ENCODE results near the gene GABPB2. TPM values are rescaled to one million over a fixed set of nuclear protein-coding genes. Genes with fewer than 3 reads are reported as not detected.
A peak's percentile ranks its signal among the peaks of the same experiment; 100 is the strongest.

Gene GABPB2
- total RNA-seq, 1 donor from 2014 or later: 4.1 TPM

GRCh38 chr1:151036356-151036755 is 34.2 kb upstream of the GABPB2 start, which contains the start of gene BNIPL:
TSS of gene BNIPL (plus strand) at chr1:151036586. CDS start at chr1:151036726, 140 bp downstream.
- Mint-ChIP-seq H3K4me3 (ENCODE audit: unreplicated experiment) (no peak within 1 kb of the TSS), H3K36me3 (ENCODE audit: low read depth, unreplicated experiment) (peaks cover 21% of the 10 kb centered on the region), H3K4me1 (ENCODE audit: unreplicated experiment) (no peaks in the 10 kb centered on the region), H3K9me3 (ENCODE audit: unreplicated experiment) (no peaks in the 10 kb centered on the region), H3K27me3 (ENCODE audit: unreplicated experiment) (no peaks in the 10 kb centered on the region), H3K27ac (ENCODE audit: unreplicated experiment) (no peak within 1 kb of the TSS)
- no peak for DNase-seq (ENCODE audit: low spot score)
- TF ChIP-seq, protein P1, sequence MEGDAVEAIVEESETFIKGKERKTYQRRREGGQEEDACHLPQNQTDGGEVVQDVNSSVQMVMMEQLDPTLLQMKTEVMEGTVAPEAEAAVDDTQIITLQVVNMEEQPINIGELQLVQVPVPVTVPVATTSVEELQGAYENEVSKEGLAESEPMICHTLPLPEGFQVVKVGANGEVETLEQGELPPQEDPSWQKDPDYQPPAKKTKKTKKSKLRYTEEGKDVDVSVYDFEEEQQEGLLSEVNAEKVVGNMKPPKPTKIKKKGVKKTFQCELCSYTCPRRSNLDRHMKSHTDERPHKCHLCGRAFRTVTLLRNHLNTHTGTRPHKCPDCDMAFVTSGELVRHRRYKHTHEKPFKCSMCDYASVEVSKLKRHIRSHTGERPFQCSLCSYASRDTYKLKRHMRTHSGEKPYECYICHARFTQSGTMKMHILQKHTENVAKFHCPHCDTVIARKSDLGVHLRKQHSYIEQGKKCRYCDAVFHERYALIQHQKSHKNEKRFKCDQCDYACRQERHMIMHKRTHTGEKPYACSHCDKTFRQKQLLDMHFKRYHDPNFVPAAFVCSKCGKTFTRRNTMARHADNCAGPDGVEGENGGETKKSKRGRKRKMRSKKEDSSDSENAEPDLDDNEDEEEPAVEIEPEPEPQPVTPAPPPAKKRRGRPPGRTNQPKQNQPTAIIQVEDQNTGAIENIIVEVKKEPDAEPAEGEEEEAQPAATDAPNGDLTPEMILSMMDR (IDR thresholded peaks at IDR 0.05; ENCODE audit: unreplicated experiment): no peak

- TF ChIP-seq, protein P1 (IDR thresholded peaks at IDR 0.05; ENCODE audit: unreplicated experiment): no peak
- Mint-ChIP-seq H3K27ac (ENCODE audit: unreplicated experiment) (no peak overlapping the region), H3K36me3 (ENCODE audit: low read depth, unreplicated experiment) (peaks cover 19% of the 10 kb centered on the region), H3K27me3 (ENCODE audit: unreplicated experiment) (no peaks in the 10 kb centered on the region), H3K9me3 (ENCODE audit: unreplicated experiment) (no peaks in the 10 kb centered on the region), H3K4me3 (ENCODE audit: unreplicated experiment) (no peak overlapping the region), H3K4me1 (ENCODE audit: unreplicated experiment) (no peaks in the 10 kb centered on the region)
- DNase-seq (ENCODE audit: low spot score): no peak
Observed at GRCh38 chr1:151037032-151037431, 33.5 kb upstream of the GABPB2 start.

DNA sequence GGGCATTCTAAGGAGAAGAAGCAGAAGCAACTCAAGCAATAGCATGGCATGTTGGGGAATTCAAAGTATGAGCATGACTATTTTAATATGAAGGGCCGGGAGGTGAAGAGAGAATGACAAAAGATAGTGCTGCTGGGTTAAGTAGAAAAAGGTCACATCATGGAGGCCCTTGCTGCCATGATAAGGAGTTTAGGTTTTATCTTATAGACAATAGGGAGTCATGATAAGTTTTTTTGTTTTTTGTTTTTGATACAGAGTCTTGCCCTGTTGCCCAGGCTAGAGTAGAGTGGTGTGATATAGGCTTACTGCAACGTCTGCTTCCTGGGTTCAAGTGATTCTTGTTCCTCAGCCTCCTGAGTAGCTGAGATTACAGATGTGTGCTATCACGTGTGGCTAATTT is 31.0 kb upstream of the GABPB2 start:
- DNase-seq (ENCODE audit: low spot score): no peak
- no peaks in the 10 kb centered on the region for H3K4me1 Mint-ChIP-seq (ENCODE audit: unreplicated experiment)
- H3K27ac Mint-ChIP-seq (ENCODE audit: unreplicated experiment): no peak overlapping the region
- H3K36me3 Mint-ChIP-seq (ENCODE audit: low read depth, unreplicated experiment): peaks cover 9% of the 10 kb centered on the region
- no peaks in the 10 kb centered on the region for H3K27me3 Mint-ChIP-seq (ENCODE audit: unreplicated experiment)
- H3K4me3 Mint-ChIP-seq (ENCODE audit: unreplicated experiment): peak overlapping the region; percentile 6
- TF ChIP-seq, protein P1 (IDR thresholded peaks at IDR 0.05; ENCODE audit: unreplicated experiment): no peak
- no peaks in the 10 kb centered on the region for H3K9me3 Mint-ChIP-seq (ENCODE audit: unreplicated experiment)

- peaks cover 4% of the 10 kb centered on the region for H3K27me3 Mint-ChIP-seq (ENCODE audit: unreplicated experiment)
- no peaks in the 10 kb centered on the region for H3K9me3 Mint-ChIP-seq (ENCODE audit: unreplicated experiment)
- H3K4me3 Mint-ChIP-seq (ENCODE audit: unreplicated experiment): no peak overlapping the region
- DNase-seq (ENCODE audit: low spot score): no peak
- TF ChIP-seq, protein P1 (IDR thresholded peaks at IDR 0.05; ENCODE audit: unreplicated experiment): no peak
- H3K36me3 Mint-ChIP-seq (ENCODE audit: low read depth, unreplicated experiment): peaks cover 5% of the 10 kb centered on the region
- no peak overlapping the region for H3K27ac Mint-ChIP-seq (ENCODE audit: unreplicated experiment)
- H3K4me1 Mint-ChIP-seq (ENCODE audit: unreplicated experiment): no peaks in the 10 kb centered on the region
Observed at GRCh38 chr1:151043163-151043562, 27.4 kb upstream of the GABPB2 start.

DNA sequence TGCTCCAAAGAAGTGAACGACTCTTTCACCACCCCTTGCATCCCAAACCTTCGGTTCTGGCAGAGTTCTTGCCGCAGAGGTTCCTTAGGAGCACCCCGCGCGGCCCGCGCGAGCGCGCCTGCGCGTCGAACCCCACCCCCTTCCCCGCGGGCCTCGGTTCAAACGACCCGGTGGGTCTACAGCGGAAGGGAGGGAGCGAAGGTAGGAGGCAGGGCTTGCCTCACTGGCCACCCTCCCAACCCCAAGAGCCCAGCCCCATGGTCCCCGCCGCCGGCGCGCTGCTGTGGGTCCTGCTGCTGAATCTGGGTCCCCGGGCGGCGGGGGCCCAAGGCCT is 23.0 kb upstream of the GABPB2 start, which contains the start of gene C1orf56:
TSS of gene C1orf56 (plus strand) at position 161 of the 334 bp plus-strand sequence. CDS start at position 258, 97 bp downstream.
- peak; percentile 53 for DNase-seq (ENCODE audit: low spot score)
- Mint-ChIP-seq H3K27me3 (ENCODE audit: unreplicated experiment) (peaks cover 4% of the 10 kb centered on the region), H3K4me1 (ENCODE audit: unreplicated experiment) (no peaks in the 10 kb centered on the region)

More for the DNA sequence above, 23.0 kb upstream of the GABPB2 start, which contains the start of gene C1orf56:
- Mint-ChIP-seq H3K9me3 (ENCODE audit: unreplicated experiment) (no peaks in the 10 kb centered on the region), H3K27ac (ENCODE audit: unreplicated experiment) (peak within 1 kb of the TSS; percentile 31), H3K36me3 (ENCODE audit: low read depth, unreplicated experiment) (peaks cover 6% of the 10 kb centered on the region), H3K4me3 (ENCODE audit: unreplicated experiment) (peak within 1 kb of the TSS; percentile 93)
- TF ChIP-seq, protein P1 (IDR thresholded peaks at IDR 0.05; ENCODE audit: unreplicated experiment): no peak
